MV-4-11 (cell line): ENCODE data around the gene PDGFD.

ENCODE experiments used
- DNase-seq: peaks from one replicate; lab custom pipeline; 2025; lab: John Stamatoyannopoulos, UW

Gene PDGFD

GRCh38 chr11:103958475-103959215 is 205.3 kb downstream of the PDGFD start:
- DNase-seq = no peak

DNA sequence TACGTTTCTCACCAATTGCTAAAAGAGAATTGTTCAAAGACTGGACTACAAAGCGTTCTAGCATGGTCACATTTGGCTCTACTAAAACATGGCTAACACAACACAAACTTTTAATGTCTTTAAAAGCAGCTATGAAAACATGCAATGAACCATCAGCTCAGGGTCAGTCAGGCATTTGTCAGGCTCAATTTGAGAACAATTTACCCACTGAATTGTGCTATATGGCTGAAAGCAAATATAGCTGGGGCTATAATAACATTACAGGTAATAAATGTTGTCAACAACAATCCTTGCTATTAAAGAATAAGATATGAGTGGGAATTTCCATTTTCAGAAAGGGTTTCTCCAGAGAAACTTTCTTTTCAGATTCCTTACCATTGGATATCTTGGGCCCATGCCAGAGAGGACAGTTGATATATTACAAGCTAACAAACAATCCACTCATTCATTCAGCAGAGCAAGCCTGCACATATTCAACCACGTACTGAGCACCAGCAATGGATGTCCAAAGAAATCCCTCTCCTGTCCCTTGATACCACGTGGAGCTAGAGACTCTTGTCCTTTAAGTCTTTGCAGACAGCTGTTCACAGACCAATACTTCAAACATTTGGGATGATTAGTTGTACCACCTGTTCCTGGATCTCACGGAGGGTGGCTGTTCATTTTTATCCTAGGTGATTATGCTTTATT is 210.0 kb downstream of the PDGFD start:
- no peak for DNase-seq

DNA sequence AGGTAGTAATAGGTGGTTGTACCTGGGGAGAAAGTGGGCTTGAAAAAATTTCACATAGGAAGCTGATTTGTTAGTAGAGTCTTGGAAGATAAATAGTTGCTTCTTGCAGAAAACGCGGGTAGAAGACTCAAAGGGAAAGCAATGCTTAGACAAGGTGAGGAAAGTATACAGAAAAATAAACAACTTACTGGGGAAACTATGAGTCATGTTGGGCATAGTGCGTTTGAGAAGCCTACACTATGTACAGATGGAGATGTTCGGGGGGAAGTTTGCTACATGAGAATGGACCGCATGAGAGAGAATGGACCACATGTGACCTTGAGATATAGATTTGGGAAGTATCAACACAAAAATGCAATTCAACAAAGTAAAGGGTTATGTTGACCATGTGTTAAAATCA is 214.2 kb downstream of the PDGFD start:
- no peak for DNase-seq

DNA sequence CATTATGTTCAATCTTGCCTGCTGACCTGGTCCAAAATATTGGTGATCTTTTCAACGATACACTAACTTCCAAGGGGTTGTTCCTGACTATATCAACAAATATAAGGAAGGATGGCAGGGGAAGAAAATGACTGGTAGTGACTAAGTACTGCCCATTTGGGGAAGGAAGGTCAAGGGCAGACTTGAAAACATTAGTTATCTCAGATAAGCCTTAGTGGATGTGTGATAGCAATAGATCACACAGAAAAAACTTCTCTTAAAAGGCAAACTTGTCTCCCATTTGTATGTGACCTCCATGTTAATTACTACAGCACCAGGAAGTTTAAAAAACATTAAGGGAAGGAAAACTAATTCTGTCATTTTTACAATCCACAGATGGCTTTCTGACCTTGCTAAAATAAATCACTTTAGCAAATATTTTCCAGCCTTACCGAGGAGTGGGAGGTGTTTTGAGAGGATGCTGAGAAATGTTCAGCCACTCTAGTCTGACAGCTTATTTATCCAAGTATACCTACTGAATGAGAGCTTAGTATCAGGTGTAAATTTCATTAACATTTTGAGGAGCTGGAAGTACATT is 215.7 kb downstream of the PDGFD start:
- DNase-seq = no peak

DNA sequence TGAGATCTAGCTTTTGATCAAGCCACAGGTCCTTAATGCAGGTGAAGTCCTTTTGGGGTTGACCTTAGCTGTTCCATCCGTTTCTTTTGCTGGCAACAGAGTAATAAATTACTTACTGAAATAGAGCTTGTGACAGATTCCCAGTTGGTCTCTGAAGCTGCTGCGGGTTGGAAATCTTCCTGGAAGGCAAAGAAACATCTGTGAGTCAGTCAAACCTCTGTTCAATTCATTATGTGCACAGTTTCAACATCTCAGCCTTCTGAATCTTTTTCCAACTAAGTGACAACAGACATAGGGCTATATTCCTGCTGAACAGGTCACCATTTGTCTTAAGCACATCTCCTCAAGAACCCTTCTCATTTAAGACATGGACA is 216.4 kb downstream of the PDGFD start:
- peak; percentile 6 for DNase-seq

GRCh38 chr11:103946793-103947545 is 217.0 kb downstream of the PDGFD start:
- DNase-seq = no peak

- DNase-seq = no peak
Measured at GRCh38 chr11:103944251-103944940, 219.6 kb downstream of the PDGFD start.

GRCh38 chr11:103942646-103943045 is 221.3 kb downstream of the PDGFD start:
- DNase-seq = peak; percentile 64

- no peak for DNase-seq
Measured at GRCh38 chr11:103940551-103940950, 223.4 kb downstream of the PDGFD start.

DNA sequence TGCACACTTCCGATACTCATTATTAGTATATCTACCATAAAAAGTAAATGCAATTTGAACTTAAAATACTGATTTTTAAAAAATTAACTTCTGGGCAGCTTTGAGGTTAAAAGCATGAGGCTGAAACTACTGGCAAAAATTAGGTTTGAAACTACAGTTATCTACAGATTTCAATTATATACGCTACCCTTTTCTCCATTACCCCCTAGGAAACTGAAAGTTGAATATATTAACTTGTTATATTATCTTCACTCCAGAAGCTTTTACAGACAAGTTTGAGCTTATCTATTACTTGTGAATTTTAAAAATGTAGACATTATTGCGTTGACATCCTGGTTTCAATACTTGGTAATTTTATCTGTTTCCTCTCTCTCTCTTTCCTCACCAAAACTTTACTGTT is 224.3 kb downstream of the PDGFD start:
- DNase-seq = no peak

DNA sequence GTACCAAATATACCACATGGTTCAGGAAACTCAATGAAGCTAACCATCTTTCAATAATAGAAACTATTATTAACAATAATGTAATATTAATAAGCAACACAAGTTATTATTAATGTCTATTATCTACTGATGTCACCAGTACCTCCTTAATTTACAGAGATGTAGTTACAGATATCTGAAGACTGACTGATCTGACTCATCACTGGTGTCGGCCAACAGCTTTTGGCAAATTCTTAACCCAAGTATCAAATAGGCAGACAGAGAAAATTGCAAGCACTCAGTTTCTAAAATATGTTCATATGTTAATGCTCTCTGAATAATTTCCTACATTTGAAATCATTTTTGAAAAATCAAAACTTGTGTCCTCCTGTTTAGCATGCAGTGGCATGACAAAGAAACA is 227.9 kb downstream of the PDGFD start:
- DNase-seq = no peak

DNA sequence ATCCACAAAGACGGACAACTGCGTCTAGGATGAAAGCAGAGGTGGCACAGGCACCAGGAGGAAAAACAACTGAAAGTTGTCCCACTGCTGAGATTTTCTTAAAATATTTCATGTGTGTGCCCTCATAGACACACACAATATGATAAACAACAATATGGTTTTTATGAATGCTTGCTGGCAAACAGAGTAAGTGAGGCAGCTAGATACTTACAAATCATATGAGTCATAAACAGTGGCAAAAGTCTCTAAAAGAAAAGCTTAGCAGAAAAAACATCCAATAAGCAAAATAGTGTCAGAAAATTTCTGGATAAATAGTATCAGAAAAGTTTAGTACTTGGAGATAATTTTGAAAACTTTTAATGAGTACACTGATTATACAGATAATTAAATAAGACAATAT is 228.7 kb downstream of the PDGFD start:
- DNase-seq = no peak

DNA sequence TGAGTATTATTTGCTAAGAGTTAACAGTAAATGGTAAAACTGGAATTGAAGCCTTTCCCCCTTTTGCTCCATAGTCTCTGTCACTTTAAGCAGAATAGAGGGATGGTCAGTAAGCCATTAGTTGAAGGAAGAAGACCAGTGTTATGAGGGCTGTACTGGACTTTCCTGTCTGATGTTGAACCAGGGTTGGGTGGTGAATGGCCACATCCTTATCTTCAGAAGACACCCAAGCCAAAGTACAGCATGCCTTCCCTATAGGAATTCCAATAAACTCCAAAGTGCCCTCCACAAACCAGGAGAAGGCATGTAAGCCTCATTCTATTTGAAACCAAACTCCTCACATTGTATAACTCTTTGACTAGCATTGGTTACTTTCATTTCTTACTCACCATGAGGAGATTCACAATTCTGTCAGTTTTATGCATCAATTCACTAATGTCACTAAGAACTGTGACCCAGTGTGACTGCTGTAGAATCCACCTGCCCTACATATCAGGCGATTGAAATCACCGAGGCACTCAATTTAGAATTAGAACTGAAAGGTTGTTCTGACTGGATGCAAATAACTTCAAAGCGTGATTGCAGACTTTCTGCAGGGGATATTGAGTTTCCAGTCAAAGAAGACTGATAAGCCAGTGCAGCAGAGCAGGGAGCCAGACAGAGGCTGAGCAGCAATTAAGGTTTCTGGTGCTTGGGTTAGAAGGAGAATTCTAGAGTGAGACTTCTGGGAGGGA is 234.6 kb downstream of the PDGFD start:
- DNase-seq = no peak

DNA sequence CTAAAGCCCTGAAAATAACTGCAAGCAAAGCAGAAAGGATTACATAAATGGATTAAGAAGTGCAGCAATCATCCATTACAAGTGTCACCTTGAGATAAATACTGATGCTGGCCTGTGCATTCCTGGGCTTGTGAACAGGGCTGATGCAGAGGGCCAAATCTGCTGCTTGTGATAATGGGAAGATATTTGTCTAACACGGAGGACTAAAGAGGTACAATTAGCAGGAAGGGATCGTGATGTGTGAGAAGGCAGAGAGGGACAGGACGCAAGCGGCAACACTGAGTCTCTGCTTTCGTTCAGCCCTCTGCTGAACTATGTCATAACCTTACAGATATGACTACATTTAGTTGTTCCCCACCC is 235.2 kb downstream of the PDGFD start:
- no peak for DNase-seq

- DNase-seq = no peak
Measured at GRCh38 chr11:103928040-103928801, 235.7 kb downstream of the PDGFD start.

GRCh38 chr11:103927535-103927934 is 236.4 kb downstream of the PDGFD start:
- peak; percentile 70 for DNase-seq

DNA sequence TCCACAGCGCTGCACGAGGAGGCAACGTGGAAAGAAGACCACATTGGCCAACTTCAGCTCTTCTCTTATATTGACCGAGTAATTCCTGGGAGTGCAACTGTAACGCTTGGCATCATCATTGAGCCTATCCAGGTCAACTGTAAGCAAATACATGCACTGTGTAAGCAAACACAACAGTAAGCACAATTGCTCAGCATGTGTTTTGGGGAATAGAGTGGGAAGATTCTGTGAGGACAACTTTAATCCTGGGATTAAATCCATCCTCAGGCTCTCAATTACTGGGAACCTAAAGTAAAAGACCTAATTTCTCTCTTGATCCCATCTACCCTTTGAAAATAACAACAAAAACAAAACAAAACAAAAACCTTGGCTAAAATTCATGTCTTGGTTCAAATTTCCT is 237.0 kb downstream of the PDGFD start:
- DNase-seq = no peak

DNA sequence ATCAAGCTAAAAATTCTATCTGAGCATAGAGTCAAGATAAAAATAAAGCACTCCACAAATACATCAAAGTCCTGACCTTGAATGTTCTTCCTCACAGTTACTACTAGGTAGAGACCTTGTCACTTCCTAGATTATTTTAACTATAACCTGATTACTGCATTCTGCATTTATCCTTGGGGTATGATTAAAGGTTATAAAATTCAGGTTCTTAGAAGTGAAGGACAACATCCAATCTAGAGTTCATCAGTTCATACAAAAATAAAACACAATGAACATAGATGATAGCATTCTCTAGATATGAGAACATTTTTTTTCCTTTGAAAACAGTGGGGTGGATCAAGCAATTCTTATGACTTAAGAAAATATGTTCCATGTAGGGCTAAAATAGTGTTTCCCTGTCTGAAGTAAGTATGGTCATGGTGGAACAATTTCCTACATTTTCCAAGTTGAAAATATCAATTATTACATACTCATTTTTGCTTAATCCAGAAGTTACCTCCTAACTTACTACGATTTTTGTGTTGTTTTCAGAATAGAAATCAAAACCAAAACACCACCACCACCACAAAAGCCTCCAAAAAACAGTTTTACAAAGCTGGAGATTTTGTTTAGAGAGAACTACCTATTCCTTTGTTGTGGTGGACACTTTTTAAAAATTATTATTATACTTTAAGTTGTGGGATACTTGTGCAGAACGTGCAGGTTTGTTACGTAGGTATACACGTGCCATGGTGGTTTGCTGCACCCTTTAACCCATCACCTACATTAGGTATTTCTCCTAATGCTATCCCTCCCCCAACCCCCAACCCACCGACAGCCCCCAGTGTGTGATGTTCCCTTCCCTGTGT is 239.6 kb downstream of the PDGFD start:
- no peak for DNase-seq

DNA sequence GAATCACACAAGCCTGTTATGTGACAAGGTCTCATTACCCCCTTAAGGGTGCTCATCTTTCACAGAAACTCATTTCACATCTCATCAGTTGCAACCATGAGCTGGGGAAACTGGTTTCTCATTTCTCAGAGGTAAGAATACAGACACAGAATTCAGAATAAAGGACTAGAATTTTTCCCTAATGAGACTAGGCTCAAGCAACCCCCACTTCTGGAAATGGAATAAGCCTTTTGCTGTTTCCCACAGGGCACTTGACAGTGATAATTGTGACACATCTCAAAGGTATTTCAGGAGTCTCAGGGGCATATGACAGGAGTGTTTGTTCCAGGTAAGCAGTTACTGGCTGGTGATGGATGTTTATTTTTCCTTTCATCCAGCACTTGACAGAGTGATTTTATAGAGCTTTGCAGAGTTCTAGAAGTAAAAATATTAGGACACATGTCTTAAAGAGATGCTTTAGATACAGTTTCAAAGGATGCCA is 240.5 kb downstream of the PDGFD start:
- DNase-seq = no peak

- peak; percentile 1 for DNase-seq
Measured at GRCh38 chr11:103920933-103921332, 243.0 kb downstream of the PDGFD start.
